ENCODE data around the gene PPARD. TPM values are rescaled to one million over a fixed set of nuclear protein-coding genes. Genes with fewer than 3 reads are reported as not detected.

The PPARD gene
- total RNA-seq, 2 donors from 2014 or later: 15.8 to 38.4 TPM

DNA sequence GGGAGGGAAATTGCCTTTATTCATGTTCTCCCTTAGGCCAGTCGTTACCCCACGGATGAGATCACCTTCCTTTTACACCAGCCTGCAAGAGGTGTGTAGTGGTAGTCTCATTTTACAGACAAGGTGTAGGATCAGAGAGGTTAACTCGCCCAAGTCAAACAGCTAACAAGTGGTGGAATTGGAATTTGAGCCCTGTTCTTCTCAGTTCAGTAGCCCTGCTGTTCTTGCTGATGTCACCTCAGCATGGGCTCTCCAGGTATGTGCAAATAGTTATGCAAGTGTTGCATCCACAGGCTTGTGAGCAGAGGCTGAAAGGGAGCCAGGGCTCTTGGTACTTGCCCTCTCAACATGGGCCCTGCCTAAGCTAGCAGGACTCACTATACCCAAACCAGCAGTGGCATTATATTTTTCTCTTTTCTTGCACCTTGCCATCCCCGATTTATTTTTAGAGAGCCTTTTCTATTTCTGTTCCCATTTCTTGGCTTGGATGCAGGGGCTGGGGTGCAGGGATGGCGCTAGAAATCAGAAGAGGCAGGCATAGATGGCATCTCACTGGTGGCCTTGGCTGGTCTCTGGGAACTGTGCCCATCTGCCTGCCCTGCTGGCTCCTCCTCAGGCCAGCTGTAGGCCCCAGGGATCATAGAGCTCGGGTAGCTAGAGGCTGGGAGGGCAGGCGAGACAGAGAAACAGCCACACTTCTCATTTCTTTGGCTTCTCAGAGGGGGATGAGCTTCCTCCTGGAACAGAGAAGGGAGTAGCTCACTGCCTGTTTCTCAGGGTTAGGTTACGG is 18.2 kb downstream of the PPARD start:
- no peak overlapping the region for H3K4me3 ChIP-seq
- no peaks in the 10 kb centered on the region for H3K27me3 ChIP-seq (replicated peaks; ENCODE audit: insufficient read depth)
- H3K27ac ChIP-seq: peak overlapping the region; percentile 43 to 49
- ATAC-seq (ENCODE audit: insufficient number of reproducible peaks, low FRiP score, low read depth) (no peak), DNase-seq (ENCODE audit: low spot score) (no peak)
- peaks cover 32 to 40% of the 10 kb centered on the region in 2 donors for H3K4me1 ChIP-seq (ENCODE audit: control insufficient read depth in 1 of 2, low read depth in 2 of 2)
- TF ChIP-seq, protein P1, sequence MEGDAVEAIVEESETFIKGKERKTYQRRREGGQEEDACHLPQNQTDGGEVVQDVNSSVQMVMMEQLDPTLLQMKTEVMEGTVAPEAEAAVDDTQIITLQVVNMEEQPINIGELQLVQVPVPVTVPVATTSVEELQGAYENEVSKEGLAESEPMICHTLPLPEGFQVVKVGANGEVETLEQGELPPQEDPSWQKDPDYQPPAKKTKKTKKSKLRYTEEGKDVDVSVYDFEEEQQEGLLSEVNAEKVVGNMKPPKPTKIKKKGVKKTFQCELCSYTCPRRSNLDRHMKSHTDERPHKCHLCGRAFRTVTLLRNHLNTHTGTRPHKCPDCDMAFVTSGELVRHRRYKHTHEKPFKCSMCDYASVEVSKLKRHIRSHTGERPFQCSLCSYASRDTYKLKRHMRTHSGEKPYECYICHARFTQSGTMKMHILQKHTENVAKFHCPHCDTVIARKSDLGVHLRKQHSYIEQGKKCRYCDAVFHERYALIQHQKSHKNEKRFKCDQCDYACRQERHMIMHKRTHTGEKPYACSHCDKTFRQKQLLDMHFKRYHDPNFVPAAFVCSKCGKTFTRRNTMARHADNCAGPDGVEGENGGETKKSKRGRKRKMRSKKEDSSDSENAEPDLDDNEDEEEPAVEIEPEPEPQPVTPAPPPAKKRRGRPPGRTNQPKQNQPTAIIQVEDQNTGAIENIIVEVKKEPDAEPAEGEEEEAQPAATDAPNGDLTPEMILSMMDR (IDR thresholded peaks at IDR 0.05): no peak
- H3K9me3 ChIP-seq: no peaks in the 10 kb centered on the region
- no peaks in the 10 kb centered on the region for H3K36me3 ChIP-seq

DNA sequence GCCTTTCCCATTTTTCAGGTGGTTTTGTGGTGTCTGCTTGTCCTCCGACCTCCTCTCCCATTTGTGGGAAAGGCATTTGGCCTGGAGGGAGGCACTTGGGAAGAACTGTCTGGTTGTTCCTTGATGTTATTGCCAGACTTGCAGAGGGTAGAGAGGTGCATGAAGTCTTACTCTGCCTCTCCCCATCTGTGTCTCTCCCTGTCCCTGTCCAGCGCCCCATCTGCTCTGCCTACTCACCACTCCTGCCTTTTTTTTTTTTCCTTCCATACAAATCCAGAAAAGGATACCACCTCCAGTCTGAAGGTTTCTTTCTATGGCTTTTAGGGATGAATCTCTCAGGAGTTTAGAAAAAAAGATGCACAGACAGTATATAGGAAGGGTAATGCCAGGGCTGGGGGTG is 19.8 kb downstream of the PPARD start:
- Histone ChIP-seq H3K36me3 (no peaks in the 10 kb centered on the region), H3K4me1 (ENCODE audit: control insufficient read depth in 1 of 2, low read depth in 2 of 2) (peaks cover 32 to 40% of the 10 kb centered on the region in 2 donors), H3K9me3 (no peaks in the 10 kb centered on the region), H3K4me3 (no peak overlapping the region), H3K27me3 (replicated peaks; ENCODE audit: insufficient read depth) (no peaks in the 10 kb centered on the region), H3K27ac (no peak overlapping the region)
- TF ChIP-seq, protein P1 (IDR thresholded peaks at IDR 0.05): no peak
- no peak for ATAC-seq (ENCODE audit: insufficient number of reproducible peaks, low FRiP score, low read depth)
- DNase-seq (ENCODE audit: low spot score): no peak

DNA sequence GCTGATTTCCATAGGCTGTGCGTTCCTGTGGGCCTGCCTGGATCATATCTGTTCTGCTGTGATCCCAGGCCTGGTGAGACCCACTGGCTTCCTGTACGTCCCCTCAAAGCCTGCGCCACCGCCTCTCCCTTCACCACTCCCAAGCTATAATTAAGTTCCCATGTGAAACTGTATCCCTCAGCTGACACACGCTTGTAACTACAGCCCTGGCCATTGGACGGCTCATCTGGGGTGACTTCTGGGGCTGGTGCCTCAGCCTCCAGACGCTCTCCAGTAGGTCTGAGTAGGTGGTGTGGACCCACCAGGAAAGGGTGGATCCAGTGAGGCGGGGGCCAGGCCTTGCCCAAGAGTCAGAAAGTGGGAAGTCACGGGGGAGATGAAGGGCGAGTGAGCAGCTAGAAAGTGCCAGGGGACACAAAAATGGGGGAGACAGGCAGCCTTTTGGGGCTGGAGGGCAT is 21.0 kb downstream of the PPARD start:
- ATAC-seq (ENCODE audit: insufficient number of reproducible peaks, low FRiP score, low read depth) (no peak), DNase-seq (ENCODE audit: low spot score) (no peak)
- Histone ChIP-seq H3K9me3 (no peaks in the 10 kb centered on the region), H3K27me3 (replicated peaks; ENCODE audit: insufficient read depth) (no peaks in the 10 kb centered on the region), H3K4me3 (no peak overlapping the region), H3K27ac (no peak overlapping the region), H3K4me1 (ENCODE audit: control insufficient read depth in 1 of 2, low read depth in 2 of 2) (peaks cover 30 to 40% of the 10 kb centered on the region in 2 donors), H3K36me3 (no peaks in the 10 kb centered on the region)
- TF ChIP-seq, protein P1 (IDR thresholded peaks at IDR 0.05): no peak

DNA sequence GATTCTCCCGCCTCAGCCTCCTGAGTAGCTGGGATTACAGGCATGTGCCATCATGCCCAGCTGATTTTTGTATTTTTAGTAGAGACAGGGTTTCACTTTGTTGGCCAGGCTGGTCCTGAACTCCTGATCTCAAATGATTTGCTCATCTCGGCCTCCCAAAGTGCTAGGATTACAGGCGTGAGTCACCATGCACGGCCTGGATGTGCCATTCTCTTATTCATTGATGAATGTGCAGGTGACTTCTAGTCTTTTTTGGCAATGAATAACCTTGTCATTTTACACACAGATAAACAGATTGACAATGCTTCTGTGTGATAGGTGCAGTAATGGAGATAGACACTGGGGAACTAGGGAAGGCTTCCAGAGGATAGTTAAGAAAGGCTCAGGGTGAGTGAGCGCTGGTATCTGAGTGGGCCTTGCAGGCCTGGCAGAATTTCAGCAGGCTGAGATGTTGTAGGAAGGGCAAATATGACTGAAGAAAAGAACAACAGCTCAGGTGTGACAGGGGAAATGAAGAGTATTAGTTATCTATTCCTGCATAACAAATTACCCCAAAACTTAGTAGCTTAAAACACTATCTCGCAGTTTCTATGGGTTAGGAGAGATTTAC is 23.3 kb downstream of the PPARD start:
- Histone ChIP-seq H3K36me3 (no peaks in the 10 kb centered on the region), H3K4me1 (ENCODE audit: control insufficient read depth in 1 of 2, low read depth in 2 of 2) (peaks cover 16 to 38% of the 10 kb centered on the region in 2 donors), H3K27me3 (replicated peaks; ENCODE audit: insufficient read depth) (no peaks in the 10 kb centered on the region), H3K9me3 (no peaks in the 10 kb centered on the region), H3K27ac (no peak overlapping the region), H3K4me3 (no peak overlapping the region)
- no peak for ATAC-seq (ENCODE audit: insufficient number of reproducible peaks, low FRiP score, low read depth)
- no peak for DNase-seq (ENCODE audit: low spot score)
- TF ChIP-seq, protein P1 (IDR thresholded peaks at IDR 0.05): no peak

DNA sequence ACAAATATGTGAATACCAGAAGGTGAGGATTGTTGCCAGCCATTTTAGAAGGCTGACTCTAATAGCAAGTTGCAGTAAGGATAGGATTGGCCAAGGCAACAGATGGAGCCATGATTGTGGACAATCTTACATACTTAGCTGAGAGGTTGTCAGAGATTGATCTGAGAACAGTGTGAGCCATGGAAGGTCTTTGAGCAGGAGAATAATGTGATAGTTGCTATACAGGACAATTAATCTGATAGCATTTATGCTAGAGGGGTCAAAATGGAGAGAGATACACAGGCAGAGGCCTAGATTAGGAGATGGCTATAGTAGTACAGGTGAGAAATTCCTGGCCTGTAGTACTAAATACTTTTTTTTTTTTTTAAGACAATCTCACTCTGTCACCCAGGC is 23.8 kb downstream of the PPARD start:
- Histone ChIP-seq H3K27ac (no peak overlapping the region), H3K9me3 (no peaks in the 10 kb centered on the region), H3K27me3 (replicated peaks; ENCODE audit: insufficient read depth) (no peaks in the 10 kb centered on the region), H3K36me3 (no peaks in the 10 kb centered on the region), H3K4me3 (no peak overlapping the region), H3K4me1 (ENCODE audit: control insufficient read depth in 1 of 2, low read depth in 2 of 2) (peaks cover 11 to 38% of the 10 kb centered on the region in 2 donors)
- ATAC-seq (ENCODE audit: insufficient number of reproducible peaks, low FRiP score, low read depth): no peak
- TF ChIP-seq, protein P1 (IDR thresholded peaks at IDR 0.05): no peak
- DNase-seq (ENCODE audit: low spot score): no peak

Data from thoracic aorta (tissue), 2 donors.